HG03103 (cell line): Measurements from ENCODE around the gene KRTAP2-4.
"Not testable (repeated sequence)": the region's sequence is repeated elsewhere in the genome, so short reads cannot be mapped to it uniquely, and the experiment has no call there.

Experiments used
- ATAC-seq: cut with Tn5 transposase; IDR thresholded peaks from one replicate; pipeline ENCODE4 v1.9.1; 2021; ENCODE audit warnings: low read depth; ENCODE audit not compliant: unreplicated experiment

The KRTAP2-4 gene, protein sequence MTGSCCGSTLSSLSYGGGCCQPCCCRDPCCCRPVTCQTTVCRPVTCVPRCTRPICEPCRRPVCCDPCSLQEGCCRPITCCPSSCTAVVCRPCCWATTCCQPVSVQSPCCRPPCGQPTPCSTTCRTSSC

GRCh38 chr17:41065829-41066624, at the start of gene KRTAP2-4:
Gene KRTAP2-4, minus strand, starts transcription at chr17:41065879. Its CDS starts 34 bp downstream, at chr17:41065845.
- no peak for ATAC-seq

DNA sequence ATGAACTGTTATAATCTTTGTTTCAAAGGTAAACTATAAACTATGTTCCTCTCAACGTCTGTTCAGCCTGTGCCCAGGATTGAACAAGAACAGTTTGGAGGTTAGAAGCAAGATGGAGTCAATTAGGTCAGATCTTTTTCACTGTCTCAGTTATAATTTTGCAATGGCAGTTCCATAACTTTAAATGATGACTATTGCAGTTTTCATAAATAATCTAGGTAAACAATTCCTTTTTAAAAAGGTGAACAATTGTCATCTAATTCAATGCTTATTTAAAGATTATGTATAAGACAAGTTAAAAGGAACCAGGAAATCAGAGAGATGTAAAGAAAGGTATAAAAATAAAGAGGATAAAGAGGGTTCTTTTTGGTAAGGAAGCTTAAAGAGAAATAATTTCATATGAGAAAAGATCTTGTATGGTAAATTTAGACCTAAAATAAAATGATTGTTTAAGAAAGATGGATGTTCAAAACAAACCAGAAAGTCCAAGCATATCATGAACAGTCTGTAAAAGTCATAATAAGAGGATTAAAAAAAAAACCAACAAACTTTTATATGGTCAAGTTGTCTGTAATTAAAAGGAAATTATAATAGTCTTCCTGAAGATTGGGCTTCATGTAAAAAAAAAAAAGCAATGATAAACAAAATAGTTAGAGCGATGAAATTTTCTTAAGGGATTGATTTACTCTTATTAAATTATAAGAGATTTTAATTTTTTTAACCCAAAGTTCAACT, 45.6 kb upstream of the KRTAP2-4 start:
- ATAC-seq: no peak

- ATAC-seq: not testable (repeated sequence)
Measured at GRCh38 chr17:41108728-41109386, 43.2 kb upstream of the KRTAP2-4 start.

- no peak for ATAC-seq
Measured at GRCh38 chr17:41107941-41108450, 42.3 kb upstream of the KRTAP2-4 start.

DNA sequence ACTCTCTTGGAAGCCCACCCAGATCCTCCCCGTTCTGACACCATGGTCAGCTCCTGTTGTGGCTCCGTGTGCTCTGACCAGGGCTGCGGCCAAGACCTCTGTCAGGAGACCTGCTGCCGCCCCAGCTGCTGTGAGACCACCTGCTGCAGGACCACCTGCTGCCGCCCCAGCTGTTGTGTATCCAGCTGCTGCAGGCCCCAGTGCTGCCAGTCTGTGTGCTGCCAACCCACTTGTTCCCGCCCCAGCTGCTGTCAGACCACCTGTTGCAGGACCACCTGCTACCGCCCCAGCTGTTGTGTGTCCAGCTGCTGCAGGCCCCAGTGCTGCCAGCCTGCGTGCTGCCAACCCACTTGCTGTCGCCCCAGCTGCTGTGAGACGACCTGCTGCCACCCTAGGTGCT, 39.7 kb upstream of the KRTAP2-4 start, which contains the start of gene KRTAP4-9:
TSS of gene KRTAP4-9 (plus strand) at position 43 of the 400 bp plus-strand sequence. CDS start at position 43, 0 bp downstream.
- not testable (repeated sequence) for ATAC-seq

- not testable (repeated sequence) for ATAC-seq
Measured at GRCh38 chr17:41104386-41105038, 38.8 kb upstream of the KRTAP2-4 start.

DNA sequence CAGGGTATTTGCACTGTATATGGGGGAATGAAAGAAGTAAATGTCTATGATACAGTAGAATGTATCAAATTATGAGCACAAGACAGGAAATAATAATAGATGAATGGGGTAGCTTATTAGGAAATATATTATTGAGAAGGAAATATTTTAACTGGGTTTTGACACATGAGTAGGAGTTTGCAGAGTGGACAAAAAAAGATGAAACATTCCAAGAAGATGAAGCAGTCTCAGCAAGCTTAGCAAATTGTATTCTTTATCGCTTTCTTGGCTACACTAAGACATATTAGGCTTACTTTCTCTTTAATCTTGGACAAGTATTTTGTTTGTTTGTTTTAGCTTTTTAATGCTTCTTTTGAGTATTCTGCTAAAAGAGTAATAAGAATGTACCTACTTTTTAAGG, 38.2 kb upstream of the KRTAP2-4 start:
- no peak for ATAC-seq

GRCh38 chr17:41101586-41102259, 36.0 kb upstream of the KRTAP2-4 start, which contains the start of gene KRTAP4-16:
Gene KRTAP4-16, minus strand, starts transcription at chr17:41102209. Its CDS starts 0 bp downstream, at chr17:41102209.
- ATAC-seq: no peak

DNA sequence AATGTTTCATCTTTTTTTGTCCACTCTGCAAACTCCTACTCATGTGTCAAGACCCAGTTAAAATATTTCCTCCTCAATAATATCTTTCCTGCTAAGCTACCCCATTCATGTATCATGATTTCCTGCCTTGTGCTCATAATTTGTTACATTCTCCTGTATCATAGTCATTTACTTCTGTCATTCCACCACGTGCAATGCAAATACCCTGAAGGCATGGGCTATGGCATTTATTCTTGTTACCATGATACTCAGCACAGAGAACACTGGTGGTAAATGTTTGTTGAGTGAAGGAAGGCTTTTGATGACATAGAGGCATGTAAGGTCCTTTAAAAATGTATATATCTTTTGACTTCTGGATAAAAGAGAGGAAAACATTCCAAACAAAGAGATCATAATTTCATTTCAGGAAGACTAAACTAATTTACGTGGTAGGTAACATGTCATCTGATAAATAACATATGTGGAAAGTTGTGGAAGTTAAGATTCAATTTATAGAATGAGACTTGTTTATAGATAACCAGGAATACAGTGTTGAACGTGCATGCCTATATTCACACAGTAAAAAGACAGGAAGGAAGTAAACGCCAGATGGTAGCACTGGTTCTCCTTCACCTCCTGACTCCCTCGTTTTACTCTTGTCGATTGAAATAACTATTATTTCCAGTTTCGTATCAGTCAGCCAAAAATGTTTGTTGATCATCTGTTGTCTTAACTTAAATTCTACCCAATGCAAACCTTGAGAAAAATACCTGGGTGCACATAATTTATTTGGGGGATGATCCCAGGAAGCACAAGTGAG, 34.2 kb upstream of the KRTAP2-4 start:
- not testable (repeated sequence) for ATAC-seq

DNA sequence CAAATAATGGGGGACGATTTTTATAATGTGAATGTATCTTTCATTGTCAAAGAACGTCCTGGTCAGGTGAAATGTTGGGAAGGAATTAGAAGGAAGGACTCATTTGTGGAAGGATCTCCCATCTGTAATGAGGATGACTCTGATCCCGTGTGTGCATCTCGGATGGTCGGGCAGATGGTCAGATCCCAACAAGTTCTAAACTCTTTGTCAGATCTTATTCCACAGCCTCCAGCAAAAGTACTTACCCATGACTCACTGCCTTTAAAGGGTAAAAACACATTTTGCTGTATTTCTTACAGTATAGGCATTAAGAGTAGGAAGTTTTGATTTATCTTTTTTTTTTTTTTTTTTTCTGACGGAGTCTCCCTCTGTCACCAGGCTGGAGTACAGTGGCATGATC, 32.8 kb upstream of the KRTAP2-4 start:
- ATAC-seq: no peak

GRCh38 chr17:41098042-41098441, 32.4 kb upstream of the KRTAP2-4 start, which contains the start of gene KRTAP4-8:
Gene KRTAP4-8, minus strand, starts transcription at chr17:41098142. Its CDS starts 58 bp downstream, at chr17:41098084.
- no peak for ATAC-seq

GRCh38 chr17:41096055-41096454, 30.4 kb upstream of the KRTAP2-4 start:
- no peak for ATAC-seq

- ATAC-seq: not testable (repeated sequence)
Measured at GRCh38 chr17:41088760-41089352, 23.2 kb upstream of the KRTAP2-4 start.

DNA sequence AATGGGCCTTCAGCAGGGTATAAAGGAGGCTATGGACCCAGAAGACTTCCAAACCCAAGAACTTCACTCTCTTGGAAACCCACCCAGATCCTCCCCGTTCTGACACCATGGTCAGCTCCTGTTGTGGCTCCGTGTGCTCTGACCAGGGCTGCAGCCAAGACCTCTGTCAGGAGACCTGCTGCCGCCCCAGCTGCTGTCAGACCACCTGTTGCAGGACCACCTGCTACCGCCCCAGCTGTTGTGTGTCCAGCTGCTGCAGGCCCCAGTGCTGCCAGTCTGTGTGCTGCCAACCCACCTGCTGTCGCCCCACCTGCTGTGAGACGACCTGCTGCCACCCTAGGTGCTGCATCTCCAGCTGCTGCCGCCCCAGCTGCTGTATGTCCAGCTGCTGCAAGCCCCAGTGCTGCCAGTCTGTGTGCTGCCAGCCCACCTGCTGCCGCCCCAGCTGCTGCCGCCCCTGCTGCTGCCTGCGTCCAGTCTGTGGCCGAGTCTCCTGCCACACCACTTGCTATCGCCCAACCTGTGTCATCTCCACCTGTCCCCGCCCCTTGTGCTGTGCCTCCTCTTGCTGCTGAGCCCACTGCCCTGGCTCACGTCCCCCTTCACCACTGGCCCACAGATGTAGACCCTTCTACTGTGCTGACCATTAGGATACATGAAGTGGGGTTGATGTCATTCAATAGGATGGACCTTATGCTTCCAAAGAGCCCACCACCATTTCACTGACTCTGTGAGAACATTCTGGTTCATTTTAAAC, 18.6 kb upstream of the KRTAP2-4 start, which contains the start of gene KRTAP4-7:
TSS of gene KRTAP4-7 (plus strand) at position 51 of the 757 bp plus-strand sequence. CDS start at position 108, 57 bp downstream.
- ATAC-seq: not testable (repeated sequence)

GRCh38 chr17:41083427-41083826, 17.7 kb upstream of the KRTAP2-4 start:
- not testable (repeated sequence) for ATAC-seq

- no peak for ATAC-seq
Measured at GRCh38 chr17:41082626-41083025, 16.9 kb upstream of the KRTAP2-4 start.

DNA sequence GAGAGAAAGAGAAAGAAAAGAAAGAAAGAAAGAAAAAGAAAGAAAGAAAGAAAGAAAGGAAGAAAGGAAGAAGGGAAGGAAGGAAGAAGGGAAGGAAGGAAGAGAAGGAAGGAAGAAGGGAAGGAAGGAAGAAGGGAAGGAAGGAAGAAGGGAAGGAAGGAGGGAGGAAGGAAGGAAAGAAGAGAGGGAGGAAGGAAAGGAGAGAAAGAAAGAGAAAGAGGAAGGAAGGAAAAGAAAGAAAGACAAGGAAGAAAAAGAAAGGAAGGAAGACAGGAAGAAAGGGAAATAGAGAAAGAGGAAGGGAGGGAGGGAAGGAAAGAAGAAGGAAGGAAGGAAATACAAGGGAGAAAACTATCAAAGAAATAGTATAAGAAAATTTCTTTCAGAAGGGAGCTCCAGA, 11.1 kb upstream of the KRTAP2-4 start:
- ATAC-seq: no peak
